Omental fat pad (tissue), 4 donors: ENCODE results near the gene ZIC2. TPM values are rescaled to one million over a fixed set of nuclear protein-coding genes. Genes with fewer than 3 reads are reported as not detected.

ENCODE experiments used
- ATAC-seq: fragments of 150-250 bp; one replicate; pipeline ENCODE4 v1.9.1; 2016; ENCODE audit warnings: mild to moderate bottlenecking, moderate library complexity; ENCODE audit not compliant: low FRiP score
- DNase-seq: peaks from one replicate; pipeline ENCODE4 v3.0.0-alpha.2; 2019; ENCODE audit warnings: low spot score
- total RNA-seq, 4 donors: library from RNA; depleted of rRNA; stranded (reverse); fragments of >200 nt; gene quantifications; one replicate each; pipeline ENCODE4 v1.1.0, GENCODE V29; 2016
- TF ChIP-seq, protein P1 (sequence below), 3 donors: fragments of 450-650 bp; IDR thresholded peaks; one replicate each; pipeline ENCODE4 v1.5.1; 2016 to 2017; ENCODE audit warnings: antibody characterized with exemption in 3 of 3, mild to moderate bottlenecking in 3 of 3, moderate library complexity in 2 of 3

The ZIC2 gene
- total RNA-seq, 4 donors from 2014 or later = not detected

DNA sequence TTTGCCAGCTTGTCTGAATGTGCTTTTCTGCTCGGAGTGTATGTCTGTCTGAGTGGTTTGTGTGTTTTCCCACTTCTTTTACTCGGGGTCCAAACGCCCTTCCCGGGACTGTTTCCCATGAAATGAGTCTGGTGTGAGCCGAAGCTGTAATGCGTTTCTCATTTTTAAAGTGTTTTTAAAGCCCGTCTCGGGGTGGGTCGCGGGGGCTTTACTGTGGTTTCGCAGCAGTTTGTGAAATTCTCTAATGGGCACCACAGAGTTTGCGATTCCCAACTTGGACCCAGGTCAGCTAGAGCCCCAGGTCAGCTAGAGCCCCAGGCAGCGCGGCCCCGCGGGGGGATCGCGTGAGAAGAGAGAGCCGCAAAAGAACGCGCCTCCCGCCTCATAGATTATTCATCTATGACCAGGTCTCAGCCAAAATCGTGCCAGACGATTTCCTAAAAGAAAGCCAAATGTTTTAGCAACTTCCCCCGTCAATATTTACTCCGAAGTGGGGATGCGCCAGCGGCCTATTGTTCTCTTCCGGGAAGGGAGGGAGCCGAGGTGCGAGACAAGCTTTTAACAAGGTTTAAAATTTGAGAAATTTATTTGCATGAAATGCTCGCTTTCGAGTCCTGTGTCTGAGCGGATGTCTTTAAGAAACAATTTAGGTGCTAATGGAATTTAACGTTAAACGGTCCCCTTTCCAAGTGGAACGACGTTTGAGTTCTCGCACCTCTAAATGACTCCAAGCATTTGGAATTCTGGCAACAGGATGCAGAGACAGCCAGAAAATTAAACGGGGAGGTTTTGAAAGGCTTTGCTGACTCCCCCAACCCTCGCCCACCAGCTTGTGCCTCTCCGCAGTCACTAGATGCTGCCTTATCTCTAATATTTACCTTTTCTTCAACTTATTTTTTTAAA is 2.2 kb downstream of the ZIC2 start:
- DNase-seq (no peak), ATAC-seq (no peak)
- TF ChIP-seq, protein P1, sequence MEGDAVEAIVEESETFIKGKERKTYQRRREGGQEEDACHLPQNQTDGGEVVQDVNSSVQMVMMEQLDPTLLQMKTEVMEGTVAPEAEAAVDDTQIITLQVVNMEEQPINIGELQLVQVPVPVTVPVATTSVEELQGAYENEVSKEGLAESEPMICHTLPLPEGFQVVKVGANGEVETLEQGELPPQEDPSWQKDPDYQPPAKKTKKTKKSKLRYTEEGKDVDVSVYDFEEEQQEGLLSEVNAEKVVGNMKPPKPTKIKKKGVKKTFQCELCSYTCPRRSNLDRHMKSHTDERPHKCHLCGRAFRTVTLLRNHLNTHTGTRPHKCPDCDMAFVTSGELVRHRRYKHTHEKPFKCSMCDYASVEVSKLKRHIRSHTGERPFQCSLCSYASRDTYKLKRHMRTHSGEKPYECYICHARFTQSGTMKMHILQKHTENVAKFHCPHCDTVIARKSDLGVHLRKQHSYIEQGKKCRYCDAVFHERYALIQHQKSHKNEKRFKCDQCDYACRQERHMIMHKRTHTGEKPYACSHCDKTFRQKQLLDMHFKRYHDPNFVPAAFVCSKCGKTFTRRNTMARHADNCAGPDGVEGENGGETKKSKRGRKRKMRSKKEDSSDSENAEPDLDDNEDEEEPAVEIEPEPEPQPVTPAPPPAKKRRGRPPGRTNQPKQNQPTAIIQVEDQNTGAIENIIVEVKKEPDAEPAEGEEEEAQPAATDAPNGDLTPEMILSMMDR (IDR thresholded peaks at IDR 0.05) = no peak

DNA sequence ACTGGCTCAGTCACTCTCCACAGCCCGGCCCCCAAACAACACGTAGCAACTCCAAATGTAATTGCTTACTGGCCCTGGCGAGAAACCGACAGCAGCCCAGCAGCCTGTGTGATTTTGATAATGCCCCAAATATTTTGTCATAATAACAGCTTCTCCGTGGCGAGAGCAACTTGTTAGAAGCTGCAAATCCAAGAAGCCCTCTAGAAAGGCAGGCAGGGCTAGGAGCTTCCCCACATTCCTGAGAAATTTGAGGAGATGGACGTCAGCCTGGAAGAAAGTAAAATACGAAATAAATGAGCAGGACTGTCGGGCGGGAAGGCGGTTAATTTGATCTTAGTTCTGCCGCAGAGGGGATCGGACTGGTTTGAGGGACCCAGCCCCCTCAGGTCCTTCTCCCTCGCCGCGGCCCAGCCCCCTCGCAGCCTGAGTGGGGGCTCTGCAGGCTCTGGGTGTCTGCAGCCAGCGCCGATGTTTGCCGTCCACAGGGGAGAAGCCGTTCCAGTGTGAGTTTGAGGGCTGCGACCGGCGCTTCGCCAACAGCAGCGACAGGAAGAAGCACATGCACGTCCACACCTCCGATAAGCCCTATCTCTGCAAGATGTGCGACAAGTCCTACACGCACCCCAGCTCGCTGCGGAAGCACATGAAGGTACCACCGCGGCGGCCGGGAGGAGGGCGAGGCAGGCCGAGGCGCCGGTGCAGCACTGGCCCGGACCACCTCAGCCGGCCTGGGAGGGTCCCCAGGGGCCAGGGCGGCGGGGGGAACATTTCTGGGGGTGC is 3.1 kb downstream of the ZIC2 start:
- ATAC-seq (no peak), DNase-seq (no peak)
- TF ChIP-seq, protein P1 (IDR thresholded peaks at IDR 0.05) = no peak

DNA sequence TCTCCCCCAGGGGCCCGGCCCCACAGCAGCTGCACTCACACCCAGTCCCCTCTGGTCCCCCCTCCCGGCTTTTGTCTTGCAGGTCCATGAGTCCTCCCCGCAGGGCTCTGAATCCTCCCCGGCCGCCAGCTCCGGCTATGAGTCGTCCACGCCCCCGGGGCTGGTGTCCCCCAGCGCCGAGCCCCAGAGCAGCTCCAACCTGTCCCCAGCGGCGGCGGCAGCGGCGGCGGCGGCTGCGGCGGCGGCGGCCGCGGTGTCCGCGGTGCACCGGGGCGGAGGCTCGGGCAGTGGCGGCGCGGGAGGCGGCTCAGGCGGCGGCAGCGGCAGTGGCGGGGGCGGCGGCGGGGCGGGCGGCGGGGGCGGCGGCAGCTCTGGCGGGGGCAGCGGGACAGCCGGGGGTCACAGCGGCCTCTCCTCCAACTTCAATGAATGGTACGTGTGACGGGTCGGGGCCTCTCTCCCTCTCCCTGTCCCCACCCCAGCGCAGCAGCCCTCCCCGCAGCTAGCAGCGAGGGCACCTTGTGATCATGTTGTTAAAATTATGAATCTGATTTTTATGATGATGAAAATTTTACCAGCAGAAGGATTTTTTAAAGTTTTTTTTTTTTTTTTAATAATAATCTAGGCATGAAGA is 3.8 kb downstream of the ZIC2 start:
- TF ChIP-seq, protein P1 (IDR thresholded peaks at IDR 0.05) = no peak

DNA sequence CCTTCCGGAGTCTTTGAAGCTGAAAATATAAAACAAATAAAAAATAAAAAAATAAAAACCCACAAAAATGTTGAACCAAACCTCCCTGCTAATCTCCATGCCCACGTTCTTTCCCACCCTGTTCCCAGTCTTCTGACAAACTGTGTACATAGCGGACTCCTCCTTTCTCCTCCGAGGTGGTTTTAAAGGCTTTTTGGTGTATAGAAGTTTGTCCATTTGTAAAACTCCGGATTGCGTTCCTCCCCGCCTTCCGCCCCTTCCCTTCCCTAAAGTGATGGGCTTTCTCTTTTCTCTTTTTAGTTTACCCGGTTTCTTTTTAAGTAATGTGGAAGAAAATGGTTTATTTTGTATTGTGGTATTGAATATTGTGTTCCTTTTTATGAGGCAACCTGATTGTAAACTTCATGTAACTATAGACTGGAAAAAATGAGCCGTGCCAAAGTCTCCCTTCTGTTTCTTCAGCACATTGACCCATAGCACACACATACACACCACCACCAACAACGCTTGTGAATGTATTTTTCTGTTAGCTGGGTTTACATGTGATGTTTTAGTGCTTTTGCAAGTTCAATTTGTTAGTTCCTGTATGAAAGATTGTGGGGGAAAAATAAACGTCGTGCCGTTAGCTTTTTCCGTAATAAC is 4.4 kb downstream of the ZIC2 start:
- TF ChIP-seq, protein P1 (IDR thresholded peaks at IDR 0.05) = no peak
- DNase-seq (no peak), ATAC-seq (no peak)

More for the DNA sequence above, 3.8 kb downstream of the ZIC2 start:
- no peak for DNase-seq
- ATAC-seq = no peak

DNA sequence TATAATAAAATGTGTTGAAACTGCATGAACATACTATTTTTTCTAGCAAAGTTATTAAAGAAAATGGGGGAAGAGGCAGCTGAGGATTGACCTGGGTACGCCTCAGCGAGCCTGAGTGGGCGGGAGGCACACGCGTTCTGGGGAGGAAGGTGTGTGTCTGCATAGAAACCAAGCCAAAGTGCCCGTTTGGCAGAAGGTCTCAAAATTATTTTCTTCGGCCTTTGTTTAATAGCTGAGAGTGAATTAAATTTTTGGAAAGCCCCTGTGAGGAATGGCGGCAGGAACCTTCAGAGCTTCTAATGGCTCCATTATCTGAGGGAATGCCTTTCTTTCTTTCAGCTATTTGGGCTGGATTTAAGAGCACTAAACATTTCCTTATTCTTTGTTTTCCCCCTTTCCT is 5.2 kb downstream of the ZIC2 start:
- TF ChIP-seq, protein P1 (IDR thresholded peaks at IDR 0.05) = no peak
- ATAC-seq (no peak), DNase-seq (no peak)

DNA sequence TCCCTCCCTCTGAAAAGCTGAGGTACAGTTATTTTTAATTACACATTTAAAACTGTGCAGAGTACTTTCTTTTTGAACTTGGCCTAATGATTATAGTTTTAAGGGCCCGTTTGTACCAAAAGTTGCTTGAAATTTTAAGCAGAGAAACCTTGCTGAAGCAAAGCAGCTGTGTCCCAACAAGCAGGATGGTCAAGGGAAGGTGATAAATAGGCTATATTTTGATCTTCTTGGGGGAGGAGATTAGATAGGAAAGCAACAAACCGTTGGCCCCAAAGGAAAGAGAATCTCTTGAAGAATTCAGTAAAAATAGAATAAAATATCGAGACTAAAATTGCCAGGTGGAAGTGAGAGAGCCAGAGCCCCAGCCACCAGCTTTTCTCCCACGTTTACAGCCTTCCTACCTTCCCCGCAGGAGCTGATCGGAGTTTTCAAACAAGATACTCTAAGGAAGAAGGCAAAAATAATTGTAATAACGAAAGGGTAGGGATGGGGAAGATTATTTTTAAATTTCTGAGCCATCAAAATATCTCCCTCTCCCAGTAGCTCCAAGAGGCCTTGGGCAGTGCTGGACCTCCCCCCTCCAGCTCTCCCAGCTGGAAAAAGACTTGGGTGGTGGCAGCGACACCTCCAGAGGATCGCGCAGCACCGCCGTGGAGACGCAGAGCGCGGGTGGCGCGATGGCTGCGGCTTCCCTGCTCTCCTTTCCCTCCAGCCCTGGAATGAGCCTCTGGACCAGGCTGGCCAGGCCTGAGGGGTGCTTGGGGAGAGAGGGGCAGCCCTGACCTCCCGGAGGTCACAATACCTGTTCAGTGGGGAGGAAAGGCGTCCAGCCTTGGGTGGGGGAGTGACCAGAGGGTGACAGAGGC is 5.8 kb downstream of the ZIC2 start:
- DNase-seq (no peak), ATAC-seq (peak; percentile 50)
- TF ChIP-seq, protein P1 (IDR thresholded peaks at IDR 0.05) = no peak
